Mammary epithelial cell (primary cell): Measurements from ENCODE around the gene PSD4.

Experiments
- CTCF ChIP-seq, 2 donors: IDR thresholded peaks in 1 of 2; conservative IDR thresholded peaks in 1 of 2; 2 replicates each; pipeline ENCODE4 v1.5.1; 2011 to 2012; ENCODE audit warnings: inconsistent platforms in 2 of 2, low read length in 2 of 2, mild to moderate bottlenecking in 2 of 2, control low read depth in 1 of 2, low read depth in 1 of 2; ENCODE audit not compliant: insufficient read depth in 1 of 2; ENCODE audit errors: extremely low read depth in 1 of 2
- EZH2 ChIP-seq: IDR thresholded peaks from 2 replicates; pipeline ENCODE4 v1.6.1; 2012; ENCODE audit warnings: low read length, inconsistent platforms, borderline replicate concordance

- TF ChIP-seq CTCF (conservative IDR thresholded peaks at IDR 0.05 in 1 of 2, IDR thresholded peaks at IDR 0.05 in 1 of 2; ENCODE audit: extremely low read depth in 1 of 2, insufficient read depth in 1 of 2, low read depth in 1 of 2, low read length in 2 of 2): no peak
- TF ChIP-seq EZH2: no peak
Measured at GRCh38 chr2:113142290-113142689, 31.5 kb upstream of the PSD4 start.
